Renal cortex interstitium (tissue), 11 donors: Measurements from ENCODE around the gene CDK13. TPM values are rescaled to one million over a fixed set of nuclear protein-coding genes. Genes with fewer than 3 reads are reported as not detected.
"Not testable (repeated sequence)": the region's sequence is repeated elsewhere in the genome, so short reads cannot be mapped to it uniquely, and the experiment has no call there.

Experiments
- DNase-seq, 11 donors: peaks; one replicate each; pipeline ENCODE4 v3.0.0-alpha.2; 2013; ENCODE audit warnings: low read depth in 9 of 11, low spot score in 4 of 11; ENCODE audit errors: extremely low read depth in 1 of 11
- polyA plus RNA-seq, 3 donors: library from polyadenylated mRNA; unstranded; fragments of 120-200 nt; gene quantifications; one replicate each; pipeline ENCODE4 v1.2.1, GENCODE V29; 2013; ENCODE audit not compliant: insufficient read length in 3 of 3

Gene CDK13
- polyA plus RNA-seq, 3 donors, result 59.5 to 80.6 (median 69.0) TPM

DNA sequence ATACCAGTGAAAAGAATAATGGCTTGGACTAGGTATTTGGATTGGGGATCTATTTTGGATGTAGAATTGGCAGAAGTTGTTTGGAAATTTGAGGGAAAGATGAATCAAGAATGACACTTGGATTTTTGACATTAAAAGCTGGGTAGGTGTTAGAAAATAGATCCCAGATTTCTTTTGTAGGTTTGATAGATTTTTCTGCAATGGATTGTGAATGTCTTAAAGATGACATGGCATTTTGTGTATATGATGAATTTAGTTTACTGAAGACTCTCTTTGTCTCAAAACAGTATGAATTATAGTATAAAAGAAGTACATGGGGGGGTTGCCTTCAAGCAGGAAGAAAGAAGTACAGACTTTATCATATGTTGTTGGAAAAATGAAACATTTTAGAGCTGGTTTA is 108.6 kb downstream of the CDK13 start:
- DNase-seq, result no peak

GRCh38 chr7:40059057-40059456 is 109.0 kb downstream of the CDK13 start:
- DNase-seq, result no peak

- no peak for DNase-seq
These were observed 122.2 kb downstream of the CDK13 start for GRCh38 chr7:40072268-40072667.

DNA sequence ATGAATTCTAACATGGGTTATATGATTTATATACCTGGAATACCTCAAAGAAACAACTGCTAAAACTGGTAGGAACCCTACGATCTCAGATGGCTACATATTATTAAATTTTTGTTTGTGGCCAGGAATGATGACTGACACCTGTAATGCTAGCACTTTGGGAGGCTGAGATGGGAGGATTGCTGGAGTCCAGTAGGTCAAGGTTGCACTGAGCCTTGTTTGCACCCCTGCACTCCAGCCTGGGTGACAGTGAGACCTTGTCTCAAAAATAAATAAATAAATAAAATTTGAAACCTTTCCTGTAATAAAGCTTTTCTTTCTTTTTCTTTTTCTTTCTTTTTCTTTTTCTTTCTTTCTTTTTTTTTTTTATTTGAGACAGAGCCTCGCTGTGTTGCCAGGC is 123.2 kb downstream of the CDK13 start:
- DNase-seq, result no peak

- DNase-seq, result no peak
These were observed 127.8 kb downstream of the CDK13 start for GRCh38 chr7:40077849-40078248.

DNA sequence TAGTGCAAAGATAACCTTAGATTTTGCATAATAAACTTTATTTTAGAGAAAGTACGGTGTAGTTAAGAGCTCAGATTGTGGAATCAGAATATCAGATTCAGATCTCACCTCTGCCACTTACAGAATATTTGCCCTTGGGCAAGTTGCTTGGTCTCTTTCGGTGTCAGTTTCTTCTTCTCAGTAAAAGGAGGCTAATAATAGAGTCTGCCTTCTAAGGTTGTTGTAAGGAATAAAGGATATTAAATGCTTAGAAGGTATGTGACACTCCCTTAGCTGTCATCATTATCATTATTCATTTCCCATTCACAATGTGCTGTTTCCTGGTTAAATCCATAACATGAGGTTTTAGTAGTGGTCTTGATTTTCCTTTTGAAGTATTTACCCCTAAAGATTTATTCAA is 142.1 kb downstream of the CDK13 start:
- no peak for DNase-seq

DNA sequence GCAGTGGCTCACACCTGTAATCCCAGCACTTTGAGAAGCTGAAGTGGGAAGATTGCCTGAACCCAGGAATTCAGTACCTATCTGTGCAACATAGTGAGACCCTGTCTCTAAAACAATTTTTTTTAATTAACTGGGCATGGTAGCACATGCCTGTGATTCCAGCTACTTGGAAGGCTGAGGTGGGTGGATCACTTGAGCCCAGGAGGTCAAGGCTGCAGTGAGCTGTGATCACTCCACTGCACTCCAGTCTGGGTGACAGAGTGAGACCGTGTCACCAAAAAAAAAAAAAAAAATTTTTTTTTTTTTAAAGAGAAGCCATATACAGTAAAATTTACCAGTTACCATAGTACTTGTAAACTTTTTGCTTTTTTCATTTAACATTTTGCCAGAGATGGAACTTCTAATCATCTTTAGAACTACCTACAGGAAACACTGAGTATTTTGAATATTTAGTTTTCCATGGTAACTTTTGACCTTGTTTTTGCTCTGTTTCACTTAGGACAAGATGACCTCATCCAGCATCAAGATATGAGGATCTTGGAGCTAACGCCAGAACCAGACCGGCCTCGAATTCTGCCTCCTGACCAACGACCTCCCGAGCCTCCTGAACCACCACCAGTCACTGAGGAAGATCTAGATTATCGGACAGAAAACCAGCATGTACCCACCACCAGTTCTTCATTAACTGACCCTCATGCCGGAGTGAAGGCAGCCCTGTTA is 143.7 kb downstream of the CDK13 start:
- DNase-seq, result no peak

GRCh38 chr7:40095230-40095629 is 145.2 kb downstream of the CDK13 start:
- DNase-seq, result no peak

DNA sequence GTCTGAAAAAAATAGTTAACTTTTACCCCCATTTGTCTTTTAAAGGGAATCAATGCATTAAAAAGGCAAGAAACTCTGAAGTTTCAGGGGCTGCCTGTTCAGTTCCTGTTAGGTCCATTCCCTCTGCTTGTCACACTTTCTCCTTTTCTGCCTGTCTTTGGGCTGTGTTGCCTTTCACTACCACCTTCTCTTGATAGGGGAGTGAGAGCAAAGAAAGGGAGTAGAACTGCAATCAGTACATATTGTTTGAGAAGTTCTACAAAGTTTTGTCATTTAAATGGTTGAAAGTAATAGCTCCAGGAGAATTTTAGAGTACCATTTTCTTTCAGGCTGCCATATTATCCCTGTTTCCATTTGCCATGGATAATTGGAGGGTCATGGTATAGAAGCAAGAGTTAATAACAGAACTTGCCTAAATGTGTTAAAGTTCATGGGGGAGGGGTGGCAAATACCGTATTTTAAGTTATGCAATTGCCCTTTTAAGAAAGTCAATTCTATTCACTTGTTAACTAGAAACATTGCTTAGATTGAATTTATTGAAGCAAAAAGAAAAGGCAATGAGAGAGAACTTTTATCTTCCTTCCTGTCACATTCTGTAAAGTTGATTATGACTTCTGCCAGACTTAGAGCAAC is 145.8 kb downstream of the CDK13 start:
- DNase-seq, result no peak

DNA sequence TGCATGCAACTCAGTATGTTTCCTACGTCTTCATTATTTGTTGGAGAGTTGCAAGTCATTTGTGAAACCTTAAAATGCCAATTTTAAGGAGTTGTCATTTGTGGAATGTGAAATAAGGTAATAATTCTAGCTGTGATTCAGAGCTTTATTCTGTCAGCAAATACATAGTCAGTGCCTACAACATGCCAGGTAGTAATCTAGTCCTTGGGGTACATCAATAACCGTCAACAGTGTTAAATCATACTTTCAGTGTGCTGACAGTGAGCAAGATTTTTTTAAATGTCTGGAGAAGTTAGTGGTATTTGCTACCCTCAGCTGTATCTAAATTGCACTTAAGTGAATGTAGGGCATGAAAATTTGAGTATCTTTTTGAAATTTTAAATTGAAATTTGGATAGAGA is 147.7 kb downstream of the CDK13 start:
- no peak for DNase-seq

GRCh38 chr7:40098810-40099209 is 148.8 kb downstream of the CDK13 start:
- no peak for DNase-seq

DNA sequence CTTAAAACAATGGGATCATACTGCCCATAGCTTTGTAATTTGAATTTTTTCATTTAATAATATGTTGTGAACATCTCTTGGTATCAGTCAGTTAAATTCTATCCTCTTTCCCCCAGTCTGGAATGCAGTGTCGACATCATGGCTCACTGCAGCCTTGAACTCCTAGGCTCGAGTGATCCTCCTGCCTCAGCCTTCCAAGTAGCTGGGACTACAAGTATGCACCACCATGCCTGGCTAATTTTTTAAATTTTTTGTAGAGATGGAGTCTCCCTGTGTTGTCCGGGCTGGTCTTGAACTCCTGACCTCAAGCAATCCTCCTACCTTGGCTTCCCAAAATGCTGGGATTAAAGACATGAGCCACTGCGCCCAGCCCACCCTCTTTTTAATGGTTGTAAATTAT is 149.8 kb downstream of the CDK13 start:
- no peak for DNase-seq

- DNase-seq, result no peak
These were observed 151.1 kb downstream of the CDK13 start for GRCh38 chr7:40101201-40101600.

DNA sequence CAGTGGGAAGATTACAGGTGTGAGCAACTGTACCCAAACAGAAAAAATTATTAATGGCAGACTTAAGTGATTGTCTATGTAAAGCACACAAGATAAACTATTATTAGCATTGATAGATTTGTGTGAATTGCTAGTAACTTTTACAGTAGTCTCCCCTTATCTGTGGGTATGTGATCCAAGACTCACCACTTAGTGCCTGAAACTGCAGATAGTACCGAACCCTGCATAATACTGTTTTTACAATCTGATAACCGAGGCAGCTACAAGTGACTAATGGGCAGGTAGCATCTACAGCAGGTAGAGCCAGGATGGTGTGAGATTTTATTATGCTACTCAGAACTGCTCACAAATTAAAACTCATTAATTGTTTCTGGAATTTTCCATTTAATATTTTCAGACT is 152.8 kb downstream of the CDK13 start:
- no peak for DNase-seq

DNA sequence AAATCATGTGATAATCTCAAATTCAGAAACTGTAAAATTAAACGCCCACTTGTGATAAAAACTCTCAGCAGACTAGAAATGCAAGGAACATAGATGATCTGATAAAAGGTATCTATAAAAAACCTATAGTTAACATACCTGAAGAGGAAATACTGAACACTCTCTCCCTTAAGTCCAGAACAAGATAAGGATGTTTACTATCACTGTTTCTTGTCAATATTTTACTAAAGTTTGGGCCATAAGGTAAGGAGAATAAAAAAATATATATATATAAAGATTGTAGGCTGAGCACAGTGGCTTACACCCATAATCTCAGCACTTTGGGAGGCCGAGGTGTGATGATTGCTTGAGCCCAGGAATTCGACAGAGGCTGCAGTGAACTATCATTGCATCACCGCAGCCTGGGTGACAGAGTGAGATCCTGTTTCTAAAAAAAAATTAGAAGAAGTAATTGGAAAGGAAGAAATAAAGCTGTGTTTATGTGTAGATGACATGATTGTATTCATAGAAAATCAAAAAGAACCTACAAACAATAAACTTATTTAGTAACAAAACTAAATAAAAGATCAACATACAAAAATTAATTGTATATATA is 155.9 kb downstream of the CDK13 start:
- no peak for DNase-seq

DNA sequence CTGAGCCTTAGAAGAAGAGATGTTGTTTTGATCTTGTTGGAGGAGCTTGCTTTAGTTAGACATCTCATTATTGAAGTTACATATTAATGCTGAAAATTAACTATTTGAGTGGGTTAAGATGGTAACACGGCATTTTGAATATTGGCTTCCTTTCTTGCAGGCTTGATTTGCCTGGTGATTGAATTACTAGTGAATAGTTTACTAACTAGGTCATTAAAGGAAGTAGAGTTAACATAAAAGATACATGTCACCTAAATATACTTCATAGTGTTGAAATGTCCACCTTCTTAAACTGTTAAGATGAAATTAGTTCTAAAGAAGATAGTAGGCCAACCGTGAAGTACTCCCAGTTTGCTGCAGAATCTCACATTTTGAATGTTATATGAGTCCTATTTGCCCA is 165.9 kb downstream of the CDK13 start:
- no peak for DNase-seq

- not testable (repeated sequence) for DNase-seq
These were observed 167.1 kb downstream of the CDK13 start for GRCh38 chr7:40117199-40117598.

- DNase-seq, result not testable (repeated sequence)
These were observed 168.1 kb downstream of the CDK13 start for GRCh38 chr7:40118201-40118600.

GRCh38 chr7:40120020-40120419 is 170.0 kb downstream of the CDK13 start:
- no peak for DNase-seq

DNA sequence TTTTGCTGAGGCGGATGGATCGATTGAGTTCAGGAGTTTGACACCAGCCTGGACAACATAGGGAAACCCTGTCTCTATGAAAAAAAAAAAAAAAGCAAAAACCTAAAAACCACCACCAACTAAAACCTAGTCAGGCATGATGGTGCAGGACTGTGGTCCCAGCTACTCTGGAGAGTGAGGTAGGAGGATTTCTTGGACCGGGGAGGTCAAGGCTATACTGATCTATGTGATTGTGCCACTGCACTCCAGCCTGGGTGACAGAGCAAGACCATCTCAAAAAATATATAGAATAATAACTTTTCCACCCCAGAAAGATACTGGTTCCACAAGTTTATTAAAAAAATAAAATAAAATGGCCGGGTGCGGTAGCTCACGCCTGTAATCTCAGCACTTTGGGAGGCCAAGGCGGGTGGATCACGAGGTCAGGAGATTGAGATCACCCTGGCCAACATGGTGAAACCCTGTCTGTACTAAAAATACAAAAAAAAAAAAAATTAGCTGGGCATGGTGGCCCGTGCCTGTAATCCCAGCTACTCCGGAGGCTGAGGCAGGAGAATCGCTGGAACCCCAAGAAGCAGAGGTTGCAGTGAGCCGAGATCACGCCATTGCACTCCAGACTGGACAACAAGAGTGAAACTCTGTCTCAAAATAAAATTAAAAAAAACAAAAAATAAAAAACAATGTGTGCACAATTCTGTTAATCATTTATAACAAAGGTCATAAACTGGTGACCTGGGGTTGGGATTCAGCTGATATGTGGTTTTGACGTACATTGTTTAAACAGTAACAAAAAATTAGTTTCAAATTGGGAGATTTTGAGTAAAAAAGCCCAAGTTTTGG is 172.3 kb downstream of the CDK13 start:
- DNase-seq, result not testable (repeated sequence)
